ENCODE data around the gene RMC1. TPM values are rescaled to one million over a fixed set of nuclear protein-coding genes. Genes with fewer than 3 reads are reported as not detected.
"Not testable (repeated sequence)": the region's sequence is repeated elsewhere in the genome, so short reads cannot be mapped to it uniquely, and the experiment has no call there.

RMC1 gene
- total RNA-seq, 1 donor from 2014 or later, result 26.1 TPM

GRCh38 chr18:23553887-23554286, 50.6 kb downstream of the RMC1 start:
- no peak for DNase-seq (ENCODE audit: extremely low read depth, low read depth, low spot score)

GRCh38 chr18:23556145-23556780, 53.0 kb downstream of the RMC1 start:
- no peak for DNase-seq (ENCODE audit: extremely low read depth, low read depth, low spot score)

GRCh38 chr18:23557511-23557910, 54.2 kb downstream of the RMC1 start:
- not testable (repeated sequence) for DNase-seq (ENCODE audit: extremely low read depth, low read depth, low spot score)

GRCh38 chr18:23560186-23560585, 56.9 kb downstream of the RMC1 start:
- DNase-seq (ENCODE audit: extremely low read depth, low read depth, low spot score), result no peak

GRCh38 chr18:23563377-23564043, 60.2 kb downstream of the RMC1 start:
- DNase-seq (ENCODE audit: extremely low read depth, low read depth, low spot score), result no peak

GRCh38 chr18:23565916-23566547, 62.7 kb downstream of the RMC1 start:
- DNase-seq (ENCODE audit: extremely low read depth, low read depth, low spot score), result no peak

GRCh38 chr18:23567671-23568070, 64.4 kb downstream of the RMC1 start:
- no peak for DNase-seq (ENCODE audit: extremely low read depth, low read depth, low spot score)

GRCh38 chr18:23568281-23569138, 65.2 kb downstream of the RMC1 start:
- DNase-seq (ENCODE audit: extremely low read depth, low read depth, low spot score), result no peak

- DNase-seq (ENCODE audit: extremely low read depth, low read depth, low spot score), result no peak
Observed at GRCh38 chr18:23569299-23570063, 66.2 kb downstream of the RMC1 start.

- DNase-seq (ENCODE audit: extremely low read depth, low read depth, low spot score), result no peak
Observed at GRCh38 chr18:23570912-23571504, 67.7 kb downstream of the RMC1 start.

GRCh38 chr18:23572012-23572411, 68.7 kb downstream of the RMC1 start:
- DNase-seq (ENCODE audit: extremely low read depth, low read depth, low spot score), result no peak

- DNase-seq (ENCODE audit: extremely low read depth, low read depth, low spot score), result no peak
Observed at GRCh38 chr18:23572570-23572969, 69.3 kb downstream of the RMC1 start.

GRCh38 chr18:23573020-23573419, 69.7 kb downstream of the RMC1 start:
- no peak for DNase-seq (ENCODE audit: extremely low read depth, low read depth, low spot score)

- no peak for DNase-seq (ENCODE audit: extremely low read depth, low read depth, low spot score)
Observed at GRCh38 chr18:23573626-23574431, 70.5 kb downstream of the RMC1 start.

GRCh38 chr18:23574611-23575308, 71.4 kb downstream of the RMC1 start:
- no peak for DNase-seq (ENCODE audit: extremely low read depth, low read depth, low spot score)

GRCh38 chr18:23575309-23575651, 72.0 kb downstream of the RMC1 start:
- DNase-seq (ENCODE audit: extremely low read depth, low read depth, low spot score), result no peak

GRCh38 chr18:23577521-23577920, 74.2 kb downstream of the RMC1 start:
- not testable (repeated sequence) for DNase-seq (ENCODE audit: extremely low read depth, low read depth, low spot score)

- DNase-seq (ENCODE audit: extremely low read depth, low read depth, low spot score), result no peak
Observed at GRCh38 chr18:23578067-23578701, 74.9 kb downstream of the RMC1 start.

Data from glomerular endothelial cell (primary cell).